ENCODE data around the gene CALML4. TPM values are rescaled to one million over a fixed set of nuclear protein-coding genes. Genes with fewer than 3 reads are reported as not detected.
"Not testable (repeated sequence)": the region's sequence is repeated elsewhere in the genome, so short reads cannot be mapped to it uniquely, and the experiment has no call there.

Gene CALML4
- polyA plus RNA-seq, 1 donor, result 8.7 TPM

DNA sequence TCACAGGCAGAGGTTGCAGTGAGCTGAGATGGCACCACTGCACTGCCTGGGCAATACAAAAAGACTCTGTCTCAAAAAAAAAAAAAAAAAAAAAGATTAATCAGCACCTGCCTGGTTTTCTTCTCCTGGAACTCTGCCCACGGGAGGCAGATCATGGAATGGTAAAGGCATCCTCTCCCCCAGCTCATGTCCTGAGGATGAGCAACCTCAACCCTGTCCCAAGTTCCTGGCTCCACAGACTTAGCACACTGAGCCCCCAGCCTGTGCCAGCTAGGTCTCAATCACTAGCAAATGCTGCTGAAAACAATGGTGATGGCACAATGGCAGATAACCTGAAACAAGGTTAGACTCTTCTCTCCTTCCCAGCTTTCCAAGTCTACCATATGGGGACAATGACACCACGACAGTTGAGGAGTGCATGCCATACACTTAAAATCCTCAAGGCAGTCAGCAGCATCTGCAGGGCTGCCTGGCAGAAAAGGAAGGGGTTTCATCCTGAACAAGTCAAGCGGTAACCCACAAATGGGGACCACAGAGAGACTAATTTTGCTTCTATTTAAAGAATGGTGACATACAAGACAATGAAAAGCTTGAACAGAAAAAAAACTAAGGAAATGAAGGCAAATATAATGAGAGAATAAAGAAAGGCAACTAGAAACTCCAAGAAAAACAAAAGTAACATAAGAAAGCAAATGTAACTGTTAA is 19.6 kb upstream of the CALML4 start:
- no peak for DNase-seq (ENCODE audit: low read depth)

DNA sequence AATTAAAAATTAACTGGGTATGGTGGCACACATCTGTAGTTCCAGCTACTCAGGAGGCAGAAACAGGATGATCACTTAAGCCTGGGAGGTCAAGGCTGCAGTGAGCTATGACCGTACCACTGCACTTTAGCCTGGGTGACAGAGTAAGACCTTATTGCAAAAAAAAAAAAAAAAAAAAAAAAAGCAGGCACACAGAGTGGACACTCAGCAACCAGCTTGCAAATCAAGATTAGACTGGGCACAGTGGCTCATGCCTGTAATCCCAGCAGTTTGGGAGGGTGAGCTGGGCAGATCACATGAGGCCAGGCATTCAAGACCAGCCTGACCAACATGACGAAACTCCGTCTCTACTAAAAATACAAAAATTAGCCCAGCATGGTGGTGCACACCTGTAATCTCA is 19.0 kb upstream of the CALML4 start:
- DNase-seq (ENCODE audit: low read depth), result no peak

DNA sequence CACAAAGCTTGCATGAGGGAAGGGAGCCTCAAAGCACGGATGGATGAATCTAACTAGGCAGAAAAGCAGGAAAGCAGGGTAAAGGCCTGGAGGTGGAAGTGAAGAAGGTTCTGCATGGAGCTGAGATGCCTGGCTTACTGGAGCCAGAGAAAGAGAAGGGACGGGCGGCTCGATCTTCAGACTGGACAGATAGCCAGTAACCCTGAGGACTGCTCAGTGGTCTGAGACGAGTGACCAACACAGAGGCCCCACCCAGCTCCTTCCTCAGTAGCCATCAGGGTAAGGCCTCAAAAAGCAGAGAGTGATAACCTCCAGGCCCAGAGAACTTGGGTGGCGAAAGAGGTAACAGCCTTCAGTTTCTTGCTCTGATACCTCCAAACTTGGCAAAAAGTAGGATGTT is 18.0 kb upstream of the CALML4 start:
- no peak for DNase-seq (ENCODE audit: low read depth)

DNA sequence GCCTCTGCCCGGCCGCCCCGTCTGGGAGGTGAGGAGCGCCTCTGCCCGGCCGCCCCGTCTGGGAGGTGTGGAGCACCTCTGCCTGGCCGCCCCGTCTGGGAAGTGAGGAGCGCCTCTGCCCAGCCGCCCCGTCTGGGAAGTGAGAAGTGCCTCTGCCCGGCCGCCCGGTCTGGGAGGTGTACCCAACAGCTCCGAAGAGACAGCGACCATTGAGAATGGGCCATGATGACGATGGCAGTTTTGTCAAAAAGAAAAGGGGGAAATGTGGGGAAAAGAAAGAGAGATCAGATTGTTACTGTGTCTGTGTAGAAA is 17.3 kb upstream of the CALML4 start:
- DNase-seq (ENCODE audit: low read depth), result not testable (repeated sequence)

- not testable (repeated sequence) for DNase-seq (ENCODE audit: low read depth)
These were observed 16.6 kb upstream of the CALML4 start for GRCh38 chr15:68221530-68222431.

DNA sequence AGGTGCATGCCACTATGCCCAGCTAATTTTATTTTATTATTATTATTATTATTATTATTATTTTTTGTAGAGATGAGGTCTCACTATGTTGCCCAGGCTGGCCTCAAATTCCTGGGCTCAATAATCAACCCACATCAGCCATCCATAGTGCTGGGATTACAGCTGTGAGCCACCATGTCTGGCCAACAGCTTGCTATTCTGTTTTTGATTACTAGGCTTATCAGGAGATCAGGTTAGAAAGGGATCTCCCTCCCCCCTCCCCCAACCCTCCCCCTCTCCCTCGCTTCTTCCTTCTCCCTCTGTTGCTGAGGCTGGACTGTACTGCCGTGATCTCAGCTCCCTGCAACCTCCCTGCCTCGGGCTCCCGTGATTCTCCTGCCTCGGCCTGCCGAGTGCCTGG is 15.8 kb upstream of the CALML4 start:
- DNase-seq (ENCODE audit: low read depth), result no peak

GRCh38 chr15:68220489-68220888 is 15.4 kb upstream of the CALML4 start:
- DNase-seq (ENCODE audit: low read depth), result no peak

GRCh38 chr15:68218847-68219798 is 14.0 kb upstream of the CALML4 start:
- no peak for DNase-seq (ENCODE audit: low read depth)

- no peak for DNase-seq (ENCODE audit: low read depth)
These were observed 13.2 kb upstream of the CALML4 start for GRCh38 chr15:68218331-68218730.

- no peak for DNase-seq (ENCODE audit: low read depth)
These were observed 12.2 kb upstream of the CALML4 start for GRCh38 chr15:68217341-68217740.

- no peak for DNase-seq (ENCODE audit: low read depth)
These were observed 9.7 kb upstream of the CALML4 start for GRCh38 chr15:68214838-68215254.

- DNase-seq (ENCODE audit: low read depth), result no peak
These were observed 9.1 kb upstream of the CALML4 start for GRCh38 chr15:68213991-68214837.

DNA sequence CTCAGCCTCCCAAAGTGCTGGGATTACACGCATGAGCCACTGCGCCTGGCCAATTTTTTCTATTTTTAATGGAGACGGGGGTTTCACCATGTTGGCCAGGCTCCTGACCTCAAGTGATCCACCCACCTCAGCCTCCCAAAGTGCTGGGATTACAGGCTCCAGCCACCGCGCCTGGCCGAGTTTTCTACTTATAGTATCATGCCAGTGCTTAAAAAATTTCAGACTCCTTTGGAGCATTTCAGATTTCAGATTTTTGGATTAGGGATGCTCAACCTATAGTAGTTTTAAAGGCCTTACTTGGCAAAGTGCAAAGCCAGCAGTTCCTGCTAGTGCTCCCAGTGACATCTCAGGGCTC is 8.3 kb upstream of the CALML4 start:
- DNase-seq (ENCODE audit: low read depth), result not testable (repeated sequence)

- DNase-seq (ENCODE audit: low read depth), result no peak
These were observed 6.7 kb upstream of the CALML4 start for GRCh38 chr15:68211656-68212320.

DNA sequence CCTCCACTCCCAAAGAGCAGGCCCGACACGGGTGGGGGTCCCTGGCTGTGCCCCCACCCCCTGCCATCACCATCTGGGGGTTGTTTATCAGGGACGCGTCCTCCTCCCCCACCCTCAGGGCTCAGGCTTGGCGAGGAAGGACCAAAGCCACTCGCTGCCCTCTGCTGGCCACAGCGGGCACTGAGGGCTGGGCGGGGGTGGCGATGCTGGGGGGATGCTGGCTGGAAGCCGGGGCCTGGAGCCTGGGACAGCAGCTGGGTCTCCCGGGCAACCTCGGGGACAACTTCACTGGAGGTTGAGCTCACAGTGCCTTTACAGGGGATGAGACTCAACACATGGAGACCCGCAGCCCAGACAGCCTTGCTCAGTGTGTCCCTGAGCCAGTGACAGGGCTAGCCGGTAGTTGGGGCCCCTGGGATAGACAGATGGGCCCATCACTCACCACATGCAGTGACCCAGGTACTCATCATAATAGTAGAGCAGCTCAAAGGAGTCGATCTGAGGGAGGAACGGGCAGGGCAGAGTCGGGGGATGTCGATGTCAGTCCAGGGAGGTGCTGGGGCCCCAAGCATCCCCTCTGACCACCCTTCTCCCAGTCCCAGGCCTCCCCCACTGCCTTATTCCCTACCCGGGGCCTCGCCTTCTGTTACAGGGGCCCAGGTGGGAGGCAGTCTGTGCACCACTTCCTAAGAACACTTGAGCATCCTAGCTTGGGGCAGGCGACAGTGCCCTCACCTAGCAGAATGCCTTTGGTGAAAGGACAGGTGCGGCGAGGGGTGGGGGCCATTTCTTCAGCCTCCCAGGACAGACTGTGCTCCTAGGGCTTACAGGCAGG is 5.9 kb upstream of the CALML4 start:
- no peak for DNase-seq (ENCODE audit: low read depth)

- no peak for DNase-seq (ENCODE audit: low read depth)
These were observed 5.3 kb upstream of the CALML4 start for GRCh38 chr15:68210409-68210756.

DNA sequence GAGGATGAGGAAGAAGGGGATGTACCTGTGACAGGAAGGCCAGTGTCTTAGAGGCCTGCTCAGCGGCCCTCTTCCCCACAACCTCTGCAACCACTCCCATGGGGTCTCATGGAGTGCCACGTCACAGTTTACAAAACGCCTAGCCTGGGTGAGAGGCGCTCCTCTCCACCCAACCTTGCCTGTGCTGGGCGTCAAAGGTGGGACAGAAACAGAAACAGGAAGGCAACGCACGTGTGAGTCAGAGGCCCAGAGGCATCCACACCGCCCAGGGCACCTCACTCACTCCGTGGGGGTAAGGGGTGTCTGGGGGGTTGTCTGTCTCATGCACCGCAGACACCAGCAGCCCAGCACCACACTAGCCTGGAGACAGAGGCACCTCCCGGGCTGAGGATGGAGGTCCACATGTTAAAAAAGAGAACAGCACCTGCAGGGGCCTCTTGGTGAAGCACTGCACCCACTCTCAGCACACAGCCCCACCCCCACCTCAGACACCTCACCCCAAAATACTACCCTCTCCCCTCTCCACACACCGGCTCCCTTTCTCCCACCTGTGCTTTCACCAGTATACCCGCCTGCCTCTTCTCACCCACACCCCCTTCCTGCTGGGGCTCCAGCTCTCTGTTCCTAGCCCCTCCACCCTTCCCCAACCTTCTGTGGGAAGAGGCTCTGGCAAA is 4.7 kb upstream of the CALML4 start:
- no peak for DNase-seq (ENCODE audit: low read depth)

GRCh38 chr15:68209272-68209671 is 4.1 kb upstream of the CALML4 start:
- DNase-seq (ENCODE audit: low read depth), result no peak

- no peak for DNase-seq (ENCODE audit: low read depth)
These were observed 3.6 kb upstream of the CALML4 start for GRCh38 chr15:68208636-68209240.
